HepG2 (cell line): ENCODE measurements around the gene LHX3. TPM values are rescaled to one million over a fixed set of nuclear protein-coding genes. Genes with fewer than 3 reads are reported as not detected.

Experiments
- ATAC-seq: fragments of 200-7000 bp; cut with Tn5 transposase; 3 replicates; pipeline ENCODE4 v1.9.1; 2020; ENCODE audit warnings: mild to moderate bottlenecking, moderate library complexity
- BruUV-seq: library from RNA; stranded (reverse); fragments of 400-500 nt; replicated peaks from 2 replicates; lab custom pipeline; 2021; lab: Mats Ljungman, UMichigan
- CTCF ChIA-PET: fragments of 300-600 bp; formaldehyde crosslinking; extraction: SDS; loops from one replicate; lab custom pipeline; 2021; ENCODE audit warnings: low total read pairs, inconsistent platforms, low intra/inter-chr PET ratio; lab: Yijun Ruan, JAX
- POLR2A ChIA-PET: fragments of 350-600 bp; sonication (Branson Sonifier 250); formaldehyde crosslinking; loops from one replicate; lab custom pipeline; 2020; ENCODE audit warnings: antibody characterized with exemption, inconsistent platforms; lab: Yijun Ruan, JAX
- DNase-seq: peaks from one replicate; pipeline ENCODE4 v3.0.0-alpha.2; 2015; ENCODE audit warnings: low spot score
- FAIRE-seq: peaks from 3 replicates; lab custom pipeline; 2011; peaks lifted over from hg19 to GRCh38; lab: Jason Lieb, UNC
- H2AFZ ChIP-seq: one replicate; pipeline ENCODE4 v1.6.1; 2011; ENCODE audit warnings: low read length, inconsistent platforms
- H3K27ac ChIP-seq: fragments of 300-600 bp; 3 replicates; pipeline ENCODE4 v1.8.0; 2011; ENCODE audit warnings: mixed run types, mild to moderate bottlenecking, mixed read lengths, low read length, inconsistent platforms; ENCODE audit not compliant: insufficient read depth; ENCODE audit errors: extremely low read length
- H3K27me3 ChIP-seq, 2 experiments: fragments of 200-600 bp in 1 of 2; 2 replicates in 1 of 2; 3 replicates in 1 of 2; pipeline versions ENCODE4 v1.6.0 to v1.8.0; 2011; ENCODE audit warnings: low read length in 2 of 2, mild to moderate bottlenecking in 2 of 2, moderate library complexity in 2 of 2, inconsistent platforms in 1 of 2; ENCODE audit not compliant: insufficient read depth in 2 of 2, control insufficient read depth in 1 of 2
- H3K36me3 ChIP-seq, 2 experiments: fragments of 200-600 bp in 1 of 2; replicated peaks in 1 of 2; 2 replicates in 1 of 2; 3 replicates in 1 of 2; pipeline versions ENCODE4 v1.5.1 to v1.8.0; 2011; ENCODE audit warnings: low read length in 2 of 2, inconsistent platforms in 1 of 2; ENCODE audit not compliant: insufficient read depth in 2 of 2, control insufficient read depth in 1 of 2
- H3K4me1 ChIP-seq: 2 replicates; pipeline ENCODE4 v1.5.1; 2012; ENCODE audit warnings: low read length, inconsistent platforms; ENCODE audit not compliant: insufficient read depth
- H3K4me2 ChIP-seq: 2 replicates; pipeline ENCODE4 v1.6.0; 2011; ENCODE audit warnings: low read depth, low read length, inconsistent platforms
- H3K4me3 ChIP-seq, 3 experiments: fragments of 200-600 bp in 1 of 3; sonication (generic), shearing (Covaris generic) in 1 of 3; replicated peaks in 1 of 3; 2 replicates each; pipeline ENCODE4 v1.5.1; 2011 to 2016; ENCODE audit warnings: low read length in 3 of 3, inconsistent platforms in 2 of 3, low read depth in 2 of 3, mild to moderate bottlenecking in 2 of 3, control low read depth in 1 of 3, mixed read lengths in 1 of 3; ENCODE audit not compliant: insufficient read depth in 1 of 3
- H3K79me2 ChIP-seq: one replicate; pipeline ENCODE4 v1.6.1; 2011; ENCODE audit warnings: low read length, inconsistent platforms; ENCODE audit not compliant: insufficient read depth
- H3K9ac ChIP-seq: 2 replicates; pipeline ENCODE4 v1.6.0; 2011; ENCODE audit warnings: mild to moderate bottlenecking, low read depth, low read length, inconsistent platforms; ENCODE audit not compliant: insufficient read depth
- H3K9me3 ChIP-seq: 2 replicates; pipeline ENCODE4 v1.5.1; 2012; ENCODE audit warnings: mild to moderate bottlenecking, low read length
- H4K20me1 ChIP-seq: 2 replicates; pipeline ENCODE4 v1.6.0; 2011; ENCODE audit warnings: inconsistent platforms, mild to moderate bottlenecking, low read length, moderate library complexity; ENCODE audit not compliant: insufficient read depth
- CREM ChIP-seq, 2 experiments: sonication (generic) in 1 of 2; formaldehyde crosslinking in 1 of 2; IDR thresholded peaks; 2 replicates each; pipeline versions ENCODE4 v1.4.0 to v1.6.1; 2016 to 2020; ENCODE audit warnings: antibody characterized with exemption in 1 of 2, mild to moderate bottlenecking in 1 of 2, missing genetic modification reagents in 1 of 2
- FOXP1 ChIP-seq, 2 experiments: fragments of 450-650 bp in 1 of 2; IDR thresholded peaks; 2 replicates each; pipeline ENCODE4 v1.6.1; 2017 to 2018; ENCODE audit warnings: antibody characterized with exemption in 1 of 2
- GATAD2A ChIP-seq: IDR thresholded peaks from 2 replicates; pipeline ENCODE4 v1.6.1; 2016
- HES4 ChIP-seq: sonication (generic); formaldehyde crosslinking; IDR thresholded peaks from 2 replicates; pipeline ENCODE4 v1.9.0; 2021; ENCODE audit warnings: mild to moderate bottlenecking, missing genetic modification reagents, borderline replicate concordance
- KDM5A ChIP-seq: fragments of 200-600 bp; sonication (generic); IDR thresholded peaks from 2 replicates; pipeline ENCODE4 v1.7.0; 2018; ENCODE audit warnings: antibody characterized with exemption, mild to moderate bottlenecking, low read length, borderline replicate concordance
- KDM5B ChIP-seq: sonication (generic); formaldehyde crosslinking; IDR thresholded peaks from 2 replicates; pipeline ENCODE4 v1.4.0; 2020; ENCODE audit warnings: missing genetic modification reagents, mild to moderate bottlenecking, borderline replicate concordance
- NR2F1 ChIP-seq, 2 experiments: fragments of 450-650 bp in 1 of 2; formaldehyde crosslinking in 1 of 2; IDR thresholded peaks; 2 replicates each; pipeline versions ENCODE4 v1.5.0 to v1.6.1; 2016 to 2020; ENCODE audit warnings: mild to moderate bottlenecking in 1 of 2, missing compliant biosample characterization in 1 of 2, missing genetic modification reagents in 1 of 2, moderate library complexity in 1 of 2
- SAP130 ChIP-seq: IDR thresholded peaks from 2 replicates; pipeline ENCODE4 v1.6.1; 2016; ENCODE audit warnings: low read depth
- SUZ12 ChIP-seq: fragments of 150-350 bp; IDR thresholded peaks from 2 replicates; pipeline ENCODE4 v1.6.1; 2014; ENCODE audit warnings: low read depth, low read length
- ZNF30 ChIP-seq: sonication (generic); formaldehyde crosslinking; IDR thresholded peaks from 2 replicates; pipeline ENCODE4 v1.5.0; 2020; ENCODE audit warnings: mild to moderate bottlenecking, missing genetic modification reagents
- ZNF501 ChIP-seq: sonication (generic); formaldehyde crosslinking; IDR thresholded peaks from 2 replicates; pipeline ENCODE4 v1.5.1; 2020; ENCODE audit warnings: mild to moderate bottlenecking, moderate library complexity, missing genetic modification reagents
- ZNF543 ChIP-seq: sonication (generic); formaldehyde crosslinking; IDR thresholded peaks from 2 replicates; pipeline ENCODE4 v1.4.0; 2020; ENCODE audit warnings: mild to moderate bottlenecking, missing genetic modification reagents
- ZNF619 ChIP-seq: sonication (generic); formaldehyde crosslinking; IDR thresholded peaks from 2 replicates; pipeline ENCODE4 v1.4.0; 2020; ENCODE audit warnings: mild to moderate bottlenecking, missing genetic modification reagents
- WGBS: methylation state at CpG from one replicate; pipeline ENCODE4 v1.1.6; 2017; ENCODE audit warnings: low lambda C conversion rate; 5-methylcytosine and 5-hydroxymethylcytosine counted together
- in situ Hi-C: cut with HindIII; loops from 2 replicates; pipeline ENCODE4 v1.10.0; 2017; ENCODE audit warnings: low pct_unique_long_range_greater_than_20kb; ENCODE audit not compliant: extremely low pct_ligation_motif_present
- intact Hi-C: fragments of 100-400 bp; cut with micrococcal nuclease; formaldehyde crosslinking; loops from one replicate; pipeline ENCODE4 v1.10.0; 2022; ENCODE audit not compliant: unreplicated experiment
- polyA plus RNA-seq, 8 experiments: library from polyadenylated mRNA; depleted of rRNA in 3 of 8; stranded (reverse) in 7 of 8; unstranded in 1 of 8; fragments of >200 nt; fragmentation: Illumina TruSeq in 4 of 8; extraction: Trizol in 4 of 8; gene quantifications; 2 replicates each; pipeline versions ENCODE4 v1.2.1 to v1.2.3, GENCODE V29; 2011 to 2016; ENCODE audit warnings: low read depth in 4 of 8, missing spikeins in 1 of 8, mixed read lengths in 1 of 8; ENCODE audit not compliant: insufficient read depth in 1 of 8
- total RNA-seq, 5 experiments: library from RNA; depleted of rRNA; stranded (reverse); fragments of >200 nt; fragmentation: Illumina TruSeq; extraction: Trizol; gene quantifications; 2 replicates each; pipeline ENCODE4 v1.2.3, GENCODE V29; 2016; ENCODE audit warnings: low read depth in 1 of 5
- TF ChIP-seq, protein P1 (sequence below): sonication (generic); formaldehyde crosslinking; IDR thresholded peaks from 2 replicates; pipeline ENCODE4 v1.4.0; 2020; ENCODE audit warnings: missing genetic modification reagents
- TF ChIP-seq, protein P2 (sequence below): sonication (generic); formaldehyde crosslinking; IDR thresholded peaks from 2 replicates; pipeline ENCODE4 v1.4.0; 2020; ENCODE audit warnings: mild to moderate bottlenecking, missing genetic modification reagents

Gene LHX3
- total and polyA plus RNA-seq, 2 of the 13 experiments (the other 11 are each of a cell fraction or from before 2014, with no cell fraction given) = not detected

GRCh38 chr9:136244969-136245218, 40.0 kb upstream of the LHX3 start:
- intact Hi-C loops = loop anchor here (5.0 kb wide), 2 partner anchors 382 to 1732 kb away; no protein-coding TSS in a partner anchor
- no peak for ATAC-seq
- no peak for FAIRE-seq

GRCh38 chr9:136244122-136244968, 39.4 kb upstream of the LHX3 start:
- in situ Hi-C loops = no loop called here
- Histone ChIP-seq H4K20me1 (peaks cover 44% of the 10 kb centered on the region), H3K4me3 (peak overlapping the region; percentile 63 to 91 (median 88)), H3K4me1 (peaks cover 58% of the 10 kb centered on the region), H3K27me3 (peaks cover 11 to 33% of the 10 kb centered on the region in 2 experiments), H2AFZ (no peak overlapping the region), H3K36me3 (peaks cover 1 to 7% of the 10 kb centered on the region in 2 experiments; a peak in 1 of 5 replicates), H3K4me2 (peak overlapping the region; percentile 91), H3K79me2 (peaks cover 54% of the 10 kb centered on the region), H3K27ac (peak overlapping the region; percentile 70), H3K9ac (peak overlapping the region; percentile 85), H3K9me3 (no peaks in the 10 kb centered on the region)
- CTCF ChIA-PET = no interaction called here
- DNase-seq = peak; percentile 84
- BruUV-seq = TSS peak; percentile 65
- WGBS = 3% methylated on average over 11 of the region's 11 CpGs
- POLR2A ChIA-PET = interaction anchor here (1.3 kb wide), 1 partner anchor 10 kb away, joined by 3 read pairs; no protein-coding TSS in a partner anchor
- intact Hi-C loops = no loop called here
- peak; percentile 82 for FAIRE-seq
- ATAC-seq = no peak
- TF ChIP-seq GATAD2A (peak; percentile 28; the same call in 1 of the 2 replicates), ZNF30 (no peak), SAP130 (CRISPR knock-in tag) (peak; percentile 77), FOXP1 (IDR thresholded peaks at IDR 0.05) (no peak), FOXP1 (CRISPR knock-in tag; IDR thresholded peaks at IDR 0.05) (peak; percentile 55), HES4 (CRISPR knock-in tag) (no peak), NR2F1 (CRISPR knock-in tag; IDR thresholded peaks at IDR 0.05) (0 out of 4 replicates have a peak, but pooled peaks have one; percentile 12 to 44), SUZ12 (no peak), CREM (IDR thresholded peaks at IDR 0.05) (peak; percentile 59; the same call in 1 of the 2 replicates), CREM (CRISPR knock-in tag; IDR thresholded peaks at IDR 0.05) (no peak)
- TF ChIP-seq, protein P1, sequence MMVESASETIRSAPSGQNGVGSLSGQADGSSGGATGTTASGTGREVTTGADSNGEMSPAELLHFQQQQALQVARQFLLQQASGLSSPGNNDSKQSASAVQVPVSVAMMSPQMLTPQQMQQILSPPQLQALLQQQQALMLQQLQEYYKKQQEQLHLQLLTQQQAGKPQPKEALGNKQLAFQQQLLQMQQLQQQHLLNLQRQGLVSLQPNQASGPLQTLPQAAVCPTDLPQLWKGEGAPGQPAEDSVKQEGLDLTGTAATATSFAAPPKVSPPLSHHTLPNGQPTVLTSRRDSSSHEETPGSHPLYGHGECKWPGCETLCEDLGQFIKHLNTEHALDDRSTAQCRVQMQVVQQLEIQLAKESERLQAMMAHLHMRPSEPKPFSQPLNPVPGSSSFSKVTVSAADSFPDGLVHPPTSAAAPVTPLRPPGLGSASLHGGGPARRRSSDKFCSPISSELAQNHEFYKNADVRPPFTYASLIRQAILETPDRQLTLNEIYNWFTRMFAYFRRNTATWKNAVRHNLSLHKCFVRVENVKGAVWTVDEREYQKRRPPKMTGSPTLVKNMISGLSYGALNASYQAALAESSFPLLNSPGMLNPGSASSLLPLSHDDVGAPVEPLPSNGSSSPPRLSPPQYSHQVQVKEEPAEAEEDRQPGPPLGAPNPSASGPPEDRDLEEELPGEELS (CRISPR knock-in tag) = peak; percentile 43; the same call in 1 of the 2 replicates

More at GRCh38 chr9:136244969-136245218, 40.0 kb upstream of the LHX3 start:
- Histone ChIP-seq H3K79me2 (peaks cover 48% of the 10 kb centered on the region), H3K9me3 (no peaks in the 10 kb centered on the region), H3K4me2 (peak overlapping the region; percentile 91), H2AFZ (no peak overlapping the region), H3K4me3 (peak overlapping the region; percentile 63 to 91 (median 88)), H3K9ac (peak overlapping the region; percentile 85), H3K27ac (peak overlapping the region; percentile 70), H3K4me1 (peaks cover 53% of the 10 kb centered on the region), H3K36me3 (peaks cover 1 to 4% of the 10 kb centered on the region in 2 experiments; a peak in 1 of 5 replicates), H3K27me3 (peaks cover 12 to 39% of the 10 kb centered on the region in 2 experiments), H4K20me1 (peaks cover 38% of the 10 kb centered on the region)
- no peak for DNase-seq
- in situ Hi-C loops = no loop called here
- CTCF ChIA-PET = no interaction called here
- under 1% methylated on average over 6 of the region's 6 CpGs for WGBS
- TF ChIP-seq, protein P2, sequence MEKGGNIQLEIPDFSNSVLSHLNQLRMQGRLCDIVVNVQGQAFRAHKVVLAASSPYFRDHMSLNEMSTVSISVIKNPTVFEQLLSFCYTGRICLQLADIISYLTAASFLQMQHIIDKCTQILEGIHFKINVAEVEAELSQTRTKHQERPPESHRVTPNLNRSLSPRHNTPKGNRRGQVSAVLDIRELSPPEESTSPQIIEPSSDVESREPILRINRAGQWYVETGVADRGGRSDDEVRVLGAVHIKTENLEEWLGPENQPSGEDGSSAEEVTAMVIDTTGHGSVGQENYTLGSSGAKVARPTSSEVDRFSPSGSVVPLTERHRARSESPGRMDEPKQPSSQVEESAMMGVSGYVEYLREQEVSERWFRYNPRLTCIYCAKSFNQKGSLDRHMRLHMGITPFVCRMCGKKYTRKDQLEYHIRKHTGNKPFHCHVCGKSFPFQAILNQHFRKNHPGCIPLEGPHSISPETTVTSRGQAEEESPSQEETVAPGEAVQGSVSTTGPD (CRISPR knock-in tag) = no peak
- TF ChIP-seq ZNF619 (CRISPR knock-in tag) = peak; percentile 77; the same call in 1 of the 2 replicates
- 0 out of 2 replicates have a peak, but pooled peaks have one; percentile 57 for TF ChIP-seq ZNF543 (CRISPR knock-in tag)
- TF ChIP-seq KDM5A = 0 out of 2 replicates have a peak, but pooled peaks have one; percentile 18
- no peak for TF ChIP-seq KDM5B (CRISPR knock-in tag)
- TF ChIP-seq ZNF501 = 0 out of 2 replicates have a peak, but pooled peaks have one; percentile 23
- no TSS peak for BruUV-seq
- POLR2A ChIA-PET = interaction anchor here (1.3 kb wide), 1 partner anchor 9 kb away, joined by 3 read pairs; no protein-coding TSS in a partner anchor
